Measurements from ENCODE around the gene USP22. TPM values are rescaled to one million over a fixed set of nuclear protein-coding genes. Genes with fewer than 3 reads are reported as not detected.

Gene USP22
- polyA plus RNA-seq, 3 donors from 2014 or later = 9.6 to 31.7 (median 21.4) TPM

DNA sequence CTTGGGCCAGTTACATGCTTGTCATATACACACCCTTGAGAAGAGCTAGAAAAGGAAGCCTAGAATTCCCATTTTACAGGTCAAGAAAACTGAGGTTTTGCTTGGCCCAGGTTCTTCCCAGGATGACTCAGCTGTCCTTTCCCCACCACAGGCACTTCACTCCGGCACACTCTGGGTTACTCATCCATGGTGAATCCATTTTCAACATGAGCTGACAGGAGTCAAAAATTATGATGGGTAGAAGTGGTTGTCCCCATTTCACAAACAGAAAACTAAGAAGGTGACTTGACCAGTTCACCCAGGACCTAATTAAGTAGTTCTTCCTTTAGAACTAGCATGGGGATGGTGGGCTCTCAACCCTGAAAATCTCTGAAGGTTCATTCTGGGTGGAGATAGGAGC lies 67.2 kb downstream of the USP22 start:
- no peak for DNase-seq
- Mint-ChIP-seq H3K36me3 (no peaks in the 10 kb centered on the region), H3K4me3 (no peak overlapping the region), H3K9me3 (peaks cover 0 to 2% (median 0%) of the 10 kb centered on the region in 6 donors), H3K4me1 (no peaks in the 10 kb centered on the region), H3K27ac (no peak overlapping the region), H3K27me3 (ENCODE audit: low read depth in 3 of 3) (peaks cover 9 to 18% (median 11%) of the 10 kb centered on the region in 3 donors)

DNA sequence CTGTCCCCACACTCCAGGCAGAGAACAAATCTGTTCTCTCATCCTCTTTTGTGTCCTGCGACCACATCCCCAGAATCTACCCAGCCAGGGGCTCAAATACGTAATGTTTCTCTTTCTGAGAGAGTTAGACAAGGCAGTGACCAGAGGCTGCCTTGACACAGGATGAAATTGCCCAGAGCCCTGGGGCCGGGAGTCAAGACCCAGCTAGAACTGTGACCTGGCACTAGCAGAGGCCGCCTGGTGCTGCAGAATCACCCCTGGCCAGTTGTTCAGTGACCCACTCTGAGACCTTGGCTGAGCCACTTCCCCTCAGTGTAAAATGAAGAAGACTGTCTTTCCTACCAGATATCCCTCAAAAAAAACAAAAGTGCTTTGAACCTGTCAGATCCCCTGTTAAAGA lies 72.5 kb downstream of the USP22 start:
- H3K4me3 Mint-ChIP-seq = no peak overlapping the region
- H3K9me3 Mint-ChIP-seq = peaks cover 0 to 2% (median 0%) of the 10 kb centered on the region in 6 donors
- peaks cover 3 to 18% (median 4%) of the 10 kb centered on the region in 3 donors for H3K27me3 Mint-ChIP-seq (ENCODE audit: low read depth in 3 of 3)
- H3K27ac Mint-ChIP-seq = no peak overlapping the region
- H3K36me3 Mint-ChIP-seq = no peaks in the 10 kb centered on the region
- DNase-seq = no peak
- no peaks in the 10 kb centered on the region for H3K4me1 Mint-ChIP-seq

DNA sequence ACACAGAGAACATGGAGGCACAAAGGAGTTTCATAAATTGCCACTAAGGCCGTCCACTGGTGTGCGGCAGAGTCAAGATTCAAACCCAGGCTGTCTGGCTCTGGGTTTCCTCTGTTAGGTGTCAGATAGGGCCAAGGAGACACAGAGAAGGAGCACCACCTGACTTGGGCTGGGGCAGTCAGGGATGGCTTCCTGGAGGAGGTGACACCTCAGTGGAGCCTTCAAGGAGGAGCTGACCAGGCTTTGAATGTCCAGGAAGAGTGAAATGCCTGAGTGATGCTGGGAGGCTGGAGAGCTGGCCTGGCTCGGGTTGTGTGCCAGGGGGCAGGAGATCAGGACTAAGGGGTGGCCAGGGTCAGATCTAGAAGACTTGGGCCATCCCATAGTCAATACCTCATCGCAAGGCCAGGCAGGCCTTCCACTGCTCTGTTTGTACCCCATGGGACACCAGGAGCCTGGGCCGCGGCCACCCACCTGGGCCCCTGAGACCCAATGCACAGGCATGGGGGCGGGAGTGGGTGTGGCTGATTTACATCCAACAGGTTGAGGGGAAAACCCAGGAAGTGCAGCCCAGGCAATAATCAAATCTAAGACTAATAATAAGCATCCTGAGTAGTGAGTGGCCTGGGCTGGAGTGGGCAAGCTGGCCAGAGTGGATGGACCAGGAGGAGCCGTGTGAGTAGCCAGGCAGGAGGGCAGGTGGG lies 73.7 kb downstream of the USP22 start:
- Mint-ChIP-seq H3K4me1 (no peaks in the 10 kb centered on the region), H3K9me3 (no peaks in the 10 kb centered on the region), H3K36me3 (no peaks in the 10 kb centered on the region), H3K4me3 (no peak overlapping the region), H3K27ac (no peak overlapping the region), H3K27me3 (ENCODE audit: low read depth in 3 of 3) (peaks cover 2 to 14% (median 4%) of the 10 kb centered on the region in 3 donors)
- DNase-seq = no peak

DNA sequence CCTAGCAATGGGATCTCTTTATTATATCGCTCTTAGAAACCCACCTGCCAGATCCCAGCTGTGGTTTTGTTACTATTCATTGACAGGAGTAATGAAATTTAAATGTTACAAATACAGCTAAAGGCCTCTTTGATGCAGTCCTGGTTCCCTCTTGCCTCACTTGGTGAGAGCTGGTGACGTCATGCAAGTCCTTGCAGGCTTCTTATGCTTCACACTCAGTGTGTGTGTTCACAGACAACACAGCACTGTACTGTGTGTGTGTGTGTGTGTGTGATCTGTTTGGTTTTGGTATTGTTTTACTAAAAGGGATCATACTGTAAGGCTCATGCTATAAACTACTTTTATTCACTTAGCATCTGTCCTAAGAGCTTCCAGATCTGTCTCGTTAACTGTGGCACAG lies 75.0 kb downstream of the USP22 start:
- Mint-ChIP-seq H3K9me3 (no peaks in the 10 kb centered on the region), H3K27me3 (ENCODE audit: low read depth in 3 of 3) (peaks cover 0 to 17% (median 6%) of the 10 kb centered on the region in 3 donors), H3K27ac (no peak overlapping the region), H3K36me3 (no peaks in the 10 kb centered on the region), H3K4me3 (no peak overlapping the region), H3K4me1 (no peaks in the 10 kb centered on the region)
- DNase-seq = no peak

DNA sequence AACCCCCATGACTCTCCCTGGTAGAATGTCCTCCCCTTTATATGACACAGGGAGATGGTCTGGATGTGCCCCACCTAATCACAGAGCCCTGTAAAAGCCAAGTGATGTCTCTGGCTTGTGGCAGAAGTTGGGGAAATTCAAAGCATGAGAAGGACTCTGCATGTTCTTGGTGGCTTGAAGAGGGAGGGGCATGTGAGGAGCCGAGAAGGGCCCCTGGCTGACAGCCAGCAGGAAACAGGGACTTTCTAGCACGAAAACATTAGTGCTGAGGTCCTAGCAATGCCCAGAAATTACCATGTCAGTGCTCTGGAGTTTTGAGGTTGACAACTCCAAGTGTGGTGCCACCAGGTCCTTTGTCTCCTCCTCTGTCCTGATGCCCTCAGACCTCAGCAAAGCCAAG lies 75.9 kb downstream of the USP22 start:
- H3K27ac Mint-ChIP-seq = no peak overlapping the region
- no peaks in the 10 kb centered on the region for H3K4me1 Mint-ChIP-seq
- H3K27me3 Mint-ChIP-seq (ENCODE audit: low read depth in 3 of 3) = peaks cover 0 to 17% (median 6%) of the 10 kb centered on the region in 3 donors
- H3K36me3 Mint-ChIP-seq = no peaks in the 10 kb centered on the region
- no peak for DNase-seq
- no peak overlapping the region for H3K4me3 Mint-ChIP-seq
- H3K9me3 Mint-ChIP-seq = no peaks in the 10 kb centered on the region

DNA sequence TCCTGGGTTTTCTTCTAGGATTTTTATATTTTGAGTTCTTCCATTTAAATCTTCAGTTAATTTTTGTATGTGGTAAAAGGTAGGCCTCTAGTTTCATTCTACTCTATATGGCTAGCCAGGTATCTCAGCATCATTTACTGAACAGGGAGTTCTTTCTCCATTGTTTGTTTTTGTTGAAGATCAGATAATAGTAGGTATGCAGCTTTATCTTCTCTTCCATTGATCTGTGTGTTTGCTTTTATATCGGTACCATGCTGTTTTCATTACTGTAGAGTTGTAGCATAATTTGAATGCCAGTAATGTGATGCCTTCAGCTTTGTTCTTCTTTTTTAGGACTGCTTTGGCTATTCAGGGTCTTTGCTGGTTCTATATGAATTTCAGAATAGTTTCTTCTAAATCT lies 77.3 kb downstream of the USP22 start:
- Mint-ChIP-seq H3K36me3 (no peaks in the 10 kb centered on the region), H3K27ac (no peak overlapping the region), H3K4me1 (no peaks in the 10 kb centered on the region), H3K4me3 (no peak overlapping the region), H3K27me3 (ENCODE audit: low read depth in 3 of 3) (peaks cover 2 to 20% (median 4%) of the 10 kb centered on the region in 3 donors), H3K9me3 (no peaks in the 10 kb centered on the region)
- no peak for DNase-seq

DNA sequence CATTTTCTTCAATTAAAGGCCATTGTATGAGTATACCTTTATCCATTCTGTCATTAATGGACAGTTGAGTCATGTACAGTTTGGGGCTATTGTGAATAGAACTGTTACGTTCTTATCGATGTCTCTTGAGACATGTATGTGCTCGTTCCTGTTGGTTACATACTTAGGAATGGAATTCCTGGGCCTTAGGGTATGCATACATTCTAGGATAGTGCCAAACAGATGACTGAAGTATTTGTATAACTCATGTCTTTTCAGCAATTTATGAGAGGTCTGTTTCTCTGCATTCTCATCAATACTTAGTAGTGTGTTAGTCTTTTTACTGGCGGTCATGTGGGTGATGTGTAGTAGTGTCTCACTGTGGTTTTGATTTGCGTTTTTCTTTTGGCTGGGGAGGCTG lies 81.2 kb downstream of the USP22 start:
- Mint-ChIP-seq H3K27me3 (ENCODE audit: low read depth in 3 of 3) (peaks cover 2 to 15% (median 4%) of the 10 kb centered on the region in 3 donors), H3K4me1 (no peaks in the 10 kb centered on the region), H3K36me3 (no peaks in the 10 kb centered on the region), H3K4me3 (no peak overlapping the region), H3K27ac (no peak overlapping the region), H3K9me3 (no peaks in the 10 kb centered on the region)
- DNase-seq = no peak

DNA sequence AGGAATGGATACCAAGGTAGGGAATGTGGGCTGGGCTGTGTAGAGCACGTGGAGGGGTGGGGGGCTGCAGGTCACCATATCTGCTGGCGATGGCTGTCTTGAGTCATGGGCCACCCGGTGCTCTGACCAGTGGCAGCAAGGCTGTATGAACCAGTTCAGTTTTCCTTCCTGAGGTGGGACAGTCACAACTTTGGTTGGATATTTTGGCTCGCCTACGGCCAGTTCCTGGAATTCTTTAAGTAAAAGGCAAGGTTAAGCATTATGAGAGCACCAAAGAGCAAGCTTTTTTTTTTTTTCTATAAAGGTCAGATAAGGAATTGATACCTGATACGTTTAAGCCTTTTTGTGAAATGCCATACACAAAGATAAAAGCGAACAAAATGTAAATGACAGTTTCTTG lies 81.9 kb downstream of the USP22 start:
- Mint-ChIP-seq H3K27me3 (ENCODE audit: low read depth in 3 of 3) (peaks cover 2 to 15% (median 6%) of the 10 kb centered on the region in 3 donors), H3K4me3 (no peak overlapping the region), H3K27ac (no peak overlapping the region), H3K36me3 (no peaks in the 10 kb centered on the region), H3K4me1 (no peaks in the 10 kb centered on the region), H3K9me3 (no peaks in the 10 kb centered on the region)
- DNase-seq = no peak

DNA sequence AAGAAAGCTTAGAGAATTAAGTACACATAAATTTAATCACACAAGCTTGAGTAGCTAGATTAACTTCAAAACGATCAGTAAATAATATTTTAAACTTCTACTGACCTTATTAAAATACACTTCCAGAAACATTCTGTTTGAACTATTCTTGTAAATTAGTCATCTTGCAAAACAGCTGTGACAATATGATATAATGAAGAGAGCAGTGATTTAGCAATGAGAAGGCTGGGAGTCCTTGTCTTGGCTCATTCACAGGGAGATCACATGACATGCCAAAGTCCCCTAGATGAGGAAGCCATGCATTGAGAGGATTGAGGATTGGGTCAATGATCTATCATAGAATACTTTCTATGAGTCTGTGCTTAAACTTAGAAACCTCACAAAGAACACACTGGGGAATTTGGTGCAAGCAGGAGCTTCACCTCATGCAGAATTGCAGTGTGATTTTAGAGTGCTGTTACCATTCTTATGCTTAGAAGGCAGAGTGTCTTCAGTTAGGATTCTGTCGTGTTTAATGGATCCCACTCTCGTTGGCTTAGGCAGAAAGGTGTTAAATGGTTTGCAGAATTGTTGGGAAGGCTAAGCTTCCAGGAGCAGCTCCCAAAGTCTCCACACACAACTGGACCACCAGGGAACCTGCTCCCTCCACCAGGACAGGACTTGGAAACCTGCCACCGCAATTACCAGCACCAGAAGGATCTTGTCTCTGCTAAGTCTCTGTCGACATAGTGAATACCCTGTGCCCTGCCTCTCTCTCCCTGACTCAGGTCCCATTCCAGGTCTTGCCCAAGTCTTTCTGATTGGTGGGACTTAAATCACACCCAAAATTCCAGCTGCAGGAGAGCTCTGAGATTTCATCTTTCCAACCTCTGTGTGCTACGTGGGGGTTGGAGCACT lies 87.1 kb downstream of the USP22 start:
- DNase-seq = no peak
- H3K27ac Mint-ChIP-seq = no peak overlapping the region
- no peaks in the 10 kb centered on the region for H3K9me3 Mint-ChIP-seq
- H3K27me3 Mint-ChIP-seq (ENCODE audit: low read depth in 3 of 3) = peaks cover 0 to 8% (median 5%) of the 10 kb centered on the region in 3 donors
- no peaks in the 10 kb centered on the region for H3K4me1 Mint-ChIP-seq
- no peak overlapping the region for H3K4me3 Mint-ChIP-seq
- no peaks in the 10 kb centered on the region for H3K36me3 Mint-ChIP-seq

DNA sequence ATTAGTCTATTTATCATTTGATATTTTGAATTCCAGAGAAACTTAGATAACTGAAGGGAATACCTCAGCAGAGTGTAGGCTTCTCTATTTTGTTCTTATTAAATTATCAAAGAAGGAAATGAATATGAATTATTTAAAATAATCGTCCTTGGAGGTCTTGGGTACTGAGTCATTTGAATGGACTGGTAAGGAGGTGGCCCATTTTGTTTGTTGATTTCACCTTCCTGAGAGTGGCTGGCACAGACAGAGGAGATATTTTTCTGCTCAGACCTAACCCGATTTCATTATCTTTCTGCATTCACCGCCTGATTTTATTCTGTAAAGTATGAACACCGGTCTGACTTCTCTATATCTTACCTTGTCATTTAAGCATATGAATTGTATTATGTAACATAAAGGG lies 88.0 kb downstream of the USP22 start:
- no peak overlapping the region for H3K4me3 Mint-ChIP-seq
- no peaks in the 10 kb centered on the region for H3K4me1 Mint-ChIP-seq
- no peaks in the 10 kb centered on the region for H3K36me3 Mint-ChIP-seq
- H3K9me3 Mint-ChIP-seq = no peaks in the 10 kb centered on the region
- peaks cover 0 to 8% (median 5%) of the 10 kb centered on the region in 3 donors for H3K27me3 Mint-ChIP-seq (ENCODE audit: low read depth in 3 of 3)
- no peak for DNase-seq
- no peak overlapping the region for H3K27ac Mint-ChIP-seq

DNA sequence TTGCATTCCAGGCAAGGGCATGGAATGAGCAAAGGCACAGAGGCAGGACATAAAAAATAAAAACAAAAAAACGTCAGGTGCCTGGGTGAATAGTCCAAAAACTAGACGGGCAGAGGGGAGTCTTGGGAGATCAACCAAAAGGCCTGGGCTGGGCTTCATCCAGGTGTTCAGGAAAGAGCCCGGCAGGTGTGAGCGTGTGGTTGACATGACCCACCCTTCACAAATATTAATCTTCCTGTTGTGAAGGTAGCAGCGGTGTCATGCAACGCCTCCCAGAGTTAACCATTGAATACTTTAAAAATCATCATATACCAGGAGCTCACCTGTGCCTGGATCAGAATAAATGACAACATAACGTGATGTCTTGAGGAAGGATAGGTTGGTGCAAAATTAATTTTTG lies 90.6 kb downstream of the USP22 start:
- no peak overlapping the region for H3K4me3 Mint-ChIP-seq
- no peaks in the 10 kb centered on the region for H3K4me1 Mint-ChIP-seq

More for the DNA sequence above, 90.6 kb downstream of the USP22 start:
- Mint-ChIP-seq H3K36me3 (no peaks in the 10 kb centered on the region), H3K9me3 (no peaks in the 10 kb centered on the region), H3K27me3 (ENCODE audit: low read depth in 3 of 3) (peaks cover 2 to 10% (median 5%) of the 10 kb centered on the region in 3 donors), H3K27ac (no peak overlapping the region)
- DNase-seq = no peak

Other genes with a start within 250 kb of the USP22 start
- gene DHRS7B, start 84.0 kb upstream of the USP22 start, polyA plus RNA-seq = 10 to 100 TPM; 11.3 to 15.3 (median 12.9) TPM
- 10 to 100 TPM; 36.9 to 56.4 (median 44.2) TPM for gene TMEM11, start 171.2 kb upstream of the USP22 start, polyA plus RNA-seq
- 1 to 10 TPM in 2 of 3 donors, under 1 TPM in 1; 0.57 to 3.4 (median 2.5) TPM for gene NATD1, start 210.4 kb upstream of the USP22 start, polyA plus RNA-seq
- gene MAP2K3, start 241.7 kb upstream of the USP22 start, polyA plus RNA-seq = 100 to 1,000 TPM in 1 of 3 donors, 10 to 100 TPM in 2; 66.6 to 136 (median 93.9) TPM